HG03045 (cell line): Measurements from ENCODE around the gene C11orf58.

Experiments
- ATAC-seq: cut with Tn5 transposase; IDR thresholded peaks from one replicate; pipeline ENCODE4 v1.9.1; 2021; ENCODE audit warnings: mild to moderate bottlenecking, moderate library complexity; ENCODE audit not compliant: unreplicated experiment

Gene C11orf58

GRCh38 chr11:16801288-16801980, 63.0 kb downstream of the C11orf58 start:
- ATAC-seq: no peak

GRCh38 chr11:16804104-16804947, 65.9 kb downstream of the C11orf58 start:
- no peak for ATAC-seq

GRCh38 chr11:16805938-16806337, 67.5 kb downstream of the C11orf58 start:
- no peak for ATAC-seq

GRCh38 chr11:16806791-16807190, 68.3 kb downstream of the C11orf58 start:
- no peak for ATAC-seq

GRCh38 chr11:16807306-16807705, 68.9 kb downstream of the C11orf58 start:
- ATAC-seq: no peak
